SH-SY5Y (cell line): ENCODE results near the gene CCDC88B.

Source experiments
- GATA2 ChIP-seq: IDR thresholded peaks from 2 replicates; pipeline ENCODE4 v1.6.1; 2011; ENCODE audit warnings: mild to moderate bottlenecking, low read depth, low read length
- GATA3 ChIP-seq: IDR thresholded peaks from 2 replicates; pipeline ENCODE4 v1.6.1; 2011; ENCODE audit warnings: low read depth, mild to moderate bottlenecking, low read length, moderate library complexity

- TF ChIP-seq GATA2: no peak
- TF ChIP-seq GATA3: no peak
Measured at GRCh38 chr11:64320556-64320955, 19.4 kb upstream of the CCDC88B start.
